Stimulated activated naive CD8-positive, alpha-beta T cell treated with anti-CD3 and anti-CD28 coated beads, Interleukin-15, Interleukin-2, amounts not matched to agents 100 ng/mL and 50 ng/mL, for 24 hours (primary cell): Measurements from ENCODE around the gene RALGAPA1.
"Not testable (repeated sequence)": the region's sequence is repeated elsewhere in the genome, so short reads cannot be mapped to it uniquely, and the experiment has no call there.

Source experiments
- H3K27ac Mint-ChIP-seq: one replicate; pipeline ENCODE4 v1.8.0; 2021; ENCODE audit warnings: mild to moderate bottlenecking, mixed read lengths
- H3K27me3 Mint-ChIP-seq: one replicate; pipeline ENCODE4 v1.8.0; 2021; ENCODE audit warnings: mixed read lengths
- H3K36me3 Mint-ChIP-seq: one replicate; pipeline ENCODE4 v1.8.0; 2021; ENCODE audit warnings: low read depth, mixed read lengths
- H3K4me1 Mint-ChIP-seq: one replicate; pipeline ENCODE4 v1.8.0; 2021; ENCODE audit warnings: low read depth, mixed read lengths
- H3K4me3 Mint-ChIP-seq: one replicate; pipeline ENCODE4 v1.8.0; 2021; ENCODE audit warnings: mild to moderate bottlenecking, mixed read lengths
- H3K9me3 Mint-ChIP-seq: one replicate; pipeline ENCODE4 v1.8.0; 2021; ENCODE audit warnings: mixed read lengths

RALGAPA1 gene

GRCh38 chr14:35827678-35828472 lies 18.8 kb upstream of the RALGAPA1 start:
- H3K4me3 Mint-ChIP-seq, result peak overlapping the region; percentile 91
- no peak overlapping the region for H3K27ac Mint-ChIP-seq
- H3K4me1 Mint-ChIP-seq, result peaks cover 24% of the 10 kb centered on the region
- no peaks in the 10 kb centered on the region for H3K27me3 Mint-ChIP-seq
- H3K9me3 Mint-ChIP-seq, result no peaks in the 10 kb centered on the region
- peaks cover 13% of the 10 kb centered on the region for H3K36me3 Mint-ChIP-seq

GRCh38 chr14:35826952-35827416 lies 17.9 kb upstream of the RALGAPA1 start:
- Mint-ChIP-seq H3K27me3 (no peaks in the 10 kb centered on the region), H3K27ac (no peak overlapping the region), H3K36me3 (peaks cover 10% of the 10 kb centered on the region), H3K4me3 (peak overlapping the region; percentile 91), H3K4me1 (peaks cover 24% of the 10 kb centered on the region), H3K9me3 (no peaks in the 10 kb centered on the region)

- peak within 1 kb of the TSS; percentile 91 for H3K4me3 Mint-ChIP-seq
- peaks cover 4% of the 10 kb centered on the region for H3K36me3 Mint-ChIP-seq
- peaks cover 24% of the 10 kb centered on the region for H3K4me1 Mint-ChIP-seq
- H3K27ac Mint-ChIP-seq, result peak within 1 kb of the TSS; percentile 82
- H3K27me3 Mint-ChIP-seq, result no peaks in the 10 kb centered on the region
- H3K9me3 Mint-ChIP-seq, result no peaks in the 10 kb centered on the region
Observed at GRCh38 chr14:35826218-35826951, 17.3 kb upstream of the RALGAPA1 start, which contains the start of gene BRMS1L. Gene BRMS1L (plus strand): TSS chr14:35826338. CDS start chr14:35826517, 179 bp downstream.

- H3K4me1 Mint-ChIP-seq, result peaks cover 24% of the 10 kb centered on the region
Observed at GRCh38 chr14:35825968-35826217, 16.8 kb upstream of the RALGAPA1 start.

GRCh38 chr14:35824446-35825165 lies 15.5 kb upstream of the RALGAPA1 start:
- H3K4me1 Mint-ChIP-seq, result peaks cover 24% of the 10 kb centered on the region
- not testable (repeated sequence) for H3K27me3 Mint-ChIP-seq, H3K4me3 Mint-ChIP-seq, H3K36me3 Mint-ChIP-seq, H3K9me3 Mint-ChIP-seq, H3K27ac Mint-ChIP-seq

More at GRCh38 chr14:35825968-35826217, 16.8 kb upstream of the RALGAPA1 start:
- H3K36me3 Mint-ChIP-seq, result no peaks in the 10 kb centered on the region
- no peaks in the 10 kb centered on the region for H3K9me3 Mint-ChIP-seq
- peak overlapping the region; percentile 82 for H3K27ac Mint-ChIP-seq
- H3K4me3 Mint-ChIP-seq, result peak overlapping the region; percentile 91
- H3K27me3 Mint-ChIP-seq, result no peaks in the 10 kb centered on the region

GRCh38 chr14:35822501-35822900 lies 13.4 kb upstream of the RALGAPA1 start:
- Mint-ChIP-seq H3K4me3 (no peak overlapping the region), H3K36me3 (no peaks in the 10 kb centered on the region), H3K27me3 (no peaks in the 10 kb centered on the region), H3K9me3 (no peaks in the 10 kb centered on the region), H3K4me1 (peaks cover 15% of the 10 kb centered on the region), H3K27ac (no peak overlapping the region)

GRCh38 chr14:35821564-35822411 lies 12.7 kb upstream of the RALGAPA1 start:
- H3K9me3 Mint-ChIP-seq, result no peaks in the 10 kb centered on the region
- H3K4me3 Mint-ChIP-seq, result no peak overlapping the region
- H3K36me3 Mint-ChIP-seq, result no peaks in the 10 kb centered on the region
- peaks cover 8% of the 10 kb centered on the region for H3K4me1 Mint-ChIP-seq
- no peak overlapping the region for H3K27ac Mint-ChIP-seq
- H3K27me3 Mint-ChIP-seq, result no peaks in the 10 kb centered on the region

GRCh38 chr14:35819591-35820540 lies 10.8 kb upstream of the RALGAPA1 start:
- Mint-ChIP-seq H3K27me3 (no peaks in the 10 kb centered on the region), H3K4me3 (no peak overlapping the region), H3K36me3 (no peaks in the 10 kb centered on the region), H3K9me3 (no peaks in the 10 kb centered on the region), H3K4me1 (no peaks in the 10 kb centered on the region), H3K27ac (no peak overlapping the region)

GRCh38 chr14:35818346-35819115 lies 9.4 kb upstream of the RALGAPA1 start:
- Mint-ChIP-seq H3K4me3 (no peak overlapping the region), H3K36me3 (no peaks in the 10 kb centered on the region), H3K9me3 (no peaks in the 10 kb centered on the region), H3K4me1 (no peaks in the 10 kb centered on the region), H3K27me3 (no peaks in the 10 kb centered on the region), H3K27ac (no peak overlapping the region)

GRCh38 chr14:35814371-35815005 lies 5.4 kb upstream of the RALGAPA1 start:
- H3K4me1 Mint-ChIP-seq, result peaks cover 2% of the 10 kb centered on the region
- H3K27me3 Mint-ChIP-seq, result no peaks in the 10 kb centered on the region
- no peak overlapping the region for H3K4me3 Mint-ChIP-seq
- no peaks in the 10 kb centered on the region for H3K9me3 Mint-ChIP-seq
- H3K27ac Mint-ChIP-seq, result no peak overlapping the region
- no peaks in the 10 kb centered on the region for H3K36me3 Mint-ChIP-seq

GRCh38 chr14:35810963-35811362 lies 1.9 kb upstream of the RALGAPA1 start:
- no peak overlapping the region for H3K4me3 Mint-ChIP-seq
- peaks cover 30% of the 10 kb centered on the region for H3K4me1 Mint-ChIP-seq
- H3K9me3 Mint-ChIP-seq, result no peaks in the 10 kb centered on the region
- H3K36me3 Mint-ChIP-seq, result no peaks in the 10 kb centered on the region
- H3K27ac Mint-ChIP-seq, result no peak overlapping the region
- no peaks in the 10 kb centered on the region for H3K27me3 Mint-ChIP-seq

- H3K4me1 Mint-ChIP-seq, result peaks cover 33% of the 10 kb centered on the region
- H3K36me3 Mint-ChIP-seq, result peaks cover 3% of the 10 kb centered on the region
- peak overlapping the region; percentile 69 for H3K27ac Mint-ChIP-seq
- H3K4me3 Mint-ChIP-seq, result peak overlapping the region; percentile 96
- no peaks in the 10 kb centered on the region for H3K9me3 Mint-ChIP-seq
- no peaks in the 10 kb centered on the region for H3K27me3 Mint-ChIP-seq
Observed at GRCh38 chr14:35809597-35809996, 502 bp upstream of the RALGAPA1 start.
